Vagina (tissue), 2 donors: ENCODE results near the gene DAG1.

Experiments used
- POLR2A ChIP-seq, 2 donors: fragments of 450-650 bp; IDR thresholded peaks; one replicate each; pipeline ENCODE4 v1.6.1; 2017; ENCODE audit warnings: antibody characterized with exemption in 2 of 2, mild to moderate bottlenecking in 2 of 2, moderate library complexity in 2 of 2
- POLR2AphosphoS5 ChIP-seq, 2 donors: sonication (generic); formaldehyde crosslinking; IDR thresholded peaks; one replicate each; pipeline ENCODE4 v1.9.0; 2017; ENCODE audit warnings: antibody characterized with exemption in 2 of 2, mild to moderate bottlenecking in 2 of 2, low read depth in 1 of 2; ENCODE audit not compliant: insufficient read depth in 1 of 2
- TF ChIP-seq, protein P1 (sequence below), 3 experiments: fragments of 450-650 bp in 2 of 3; fragments of 200-600 bp in 1 of 3; sonication (generic) in 1 of 3; IDR thresholded peaks; one replicate each; pipeline ENCODE4 v1.5.1; 2017 to 2019; ENCODE audit warnings: antibody characterized with exemption in 3 of 3, mild to moderate bottlenecking in 2 of 3, moderate library complexity in 2 of 3

DNA sequence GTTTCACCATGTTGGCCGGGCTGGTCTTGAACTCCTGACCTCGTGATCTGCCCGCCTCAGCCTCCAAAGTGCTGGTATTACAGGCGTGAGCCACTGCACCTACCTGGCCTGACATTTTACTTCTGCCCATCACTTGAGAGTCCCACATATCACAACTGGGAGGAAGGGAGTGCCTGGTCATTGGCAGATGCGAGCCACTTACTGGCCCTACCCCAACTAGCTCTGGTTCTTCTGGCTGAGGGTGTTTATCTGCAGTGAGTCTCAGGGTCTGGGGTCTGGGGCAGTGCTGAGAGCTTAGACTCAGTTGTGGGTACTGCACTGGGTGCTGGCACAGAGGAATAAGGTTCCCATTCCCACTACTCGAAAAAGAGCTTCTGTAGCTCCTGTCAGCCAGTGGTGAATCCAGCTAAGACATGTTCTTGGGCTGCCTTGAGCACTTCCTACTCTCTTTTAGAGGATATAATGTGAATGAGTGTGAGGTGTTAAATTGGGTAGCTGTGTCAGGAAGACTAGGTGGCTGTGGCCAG lies 30.2 kb downstream of the DAG1 start:
- TF ChIP-seq, protein P1, sequence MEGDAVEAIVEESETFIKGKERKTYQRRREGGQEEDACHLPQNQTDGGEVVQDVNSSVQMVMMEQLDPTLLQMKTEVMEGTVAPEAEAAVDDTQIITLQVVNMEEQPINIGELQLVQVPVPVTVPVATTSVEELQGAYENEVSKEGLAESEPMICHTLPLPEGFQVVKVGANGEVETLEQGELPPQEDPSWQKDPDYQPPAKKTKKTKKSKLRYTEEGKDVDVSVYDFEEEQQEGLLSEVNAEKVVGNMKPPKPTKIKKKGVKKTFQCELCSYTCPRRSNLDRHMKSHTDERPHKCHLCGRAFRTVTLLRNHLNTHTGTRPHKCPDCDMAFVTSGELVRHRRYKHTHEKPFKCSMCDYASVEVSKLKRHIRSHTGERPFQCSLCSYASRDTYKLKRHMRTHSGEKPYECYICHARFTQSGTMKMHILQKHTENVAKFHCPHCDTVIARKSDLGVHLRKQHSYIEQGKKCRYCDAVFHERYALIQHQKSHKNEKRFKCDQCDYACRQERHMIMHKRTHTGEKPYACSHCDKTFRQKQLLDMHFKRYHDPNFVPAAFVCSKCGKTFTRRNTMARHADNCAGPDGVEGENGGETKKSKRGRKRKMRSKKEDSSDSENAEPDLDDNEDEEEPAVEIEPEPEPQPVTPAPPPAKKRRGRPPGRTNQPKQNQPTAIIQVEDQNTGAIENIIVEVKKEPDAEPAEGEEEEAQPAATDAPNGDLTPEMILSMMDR (IDR thresholded peaks at IDR 0.05), result no peak
- no peak for TF ChIP-seq POLR2A (IDR thresholded peaks at IDR 0.05)
- TF ChIP-seq POLR2AphosphoS5 (IDR thresholded peaks at IDR 0.05; ENCODE audit: insufficient read depth in 1 of 2, low read depth in 1 of 2), result no peak
